Activated T-cell treated with anti-CD3 and anti-CD28 coated beads, Interleukin-2, amount 50 U/mL, for 72 hours (primary cell): ENCODE results near the gene SH3GL3. TPM values are rescaled to one million over a fixed set of nuclear protein-coding genes. Genes with fewer than 3 reads are reported as not detected.

Experiments used
- ATAC-seq, 2 donors: fragments of 150-1000 bp; cut with Tn5 transposase; replicated peaks in 1 of 2; 2 replicates each; pipeline ENCODE4 v1.10.0; 2021; ENCODE audit warnings: moderate library complexity in 2 of 2, mild to moderate bottlenecking in 1 of 2
- DNase-seq, 2 donors: peaks; one replicate each; pipeline ENCODE4 v3.0.0; 2021 to 2022; ENCODE audit warnings: mixed read lengths in 1 of 2
- H3K27ac Mint-ChIP-seq: one replicate; pipeline ENCODE4 v1.8.0; 2022; ENCODE audit warnings: mild to moderate bottlenecking, moderate library complexity, mixed read lengths
- H3K27me3 Mint-ChIP-seq: one replicate; pipeline ENCODE4 v1.8.0; 2022; ENCODE audit warnings: low read depth, mixed read lengths
- H3K36me3 Mint-ChIP-seq, 2 donors: one replicate each; pipeline ENCODE4 v1.8.0; 2022; ENCODE audit warnings: mixed read lengths in 2 of 2, mild to moderate bottlenecking in 1 of 2; ENCODE audit not compliant: insufficient read depth in 2 of 2
- H3K4me1 Mint-ChIP-seq: one replicate; pipeline ENCODE4 v1.8.0; 2022; ENCODE audit warnings: low read depth, mixed read lengths
- H3K4me3 Mint-ChIP-seq, 2 donors: one replicate each; pipeline ENCODE4 v1.8.0; 2022; ENCODE audit warnings: mild to moderate bottlenecking in 2 of 2, mixed read lengths in 2 of 2, moderate library complexity in 2 of 2
- H3K9me3 Mint-ChIP-seq, 2 donors: one replicate each; pipeline ENCODE4 v1.8.0; 2022; ENCODE audit warnings: mixed read lengths in 2 of 2
- total RNA-seq, 2 donors: library from RNA; stranded (reverse); gene quantifications; one replicate each; pipeline ENCODE4 v1.2.3, GENCODE V29; 2022

Gene SH3GL3
- total RNA-seq, 2 donors from 2014 or later: 0.19 TPM; not detected in 1

DNA sequence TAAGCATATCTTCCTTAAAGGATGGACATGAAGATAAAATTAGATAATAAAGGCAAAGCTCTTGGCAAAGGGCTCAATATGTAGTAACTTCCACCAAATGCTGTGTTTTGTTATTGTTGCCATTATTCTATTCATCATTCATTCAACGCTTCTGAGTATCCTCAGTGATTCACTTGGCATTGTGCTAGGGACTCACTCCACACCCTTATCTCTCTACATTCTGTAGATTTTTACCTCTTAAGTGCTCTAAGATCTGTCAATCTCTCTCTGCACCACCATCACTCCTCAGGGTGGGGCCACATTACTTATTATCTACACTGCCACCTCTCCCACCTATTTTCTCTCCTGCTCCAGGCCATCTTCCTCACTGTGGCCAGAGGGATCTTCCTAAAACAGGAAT, 51.2 kb downstream of the SH3GL3 start:
- Mint-ChIP-seq H3K27ac (no peak overlapping the region), H3K4me3 (no peak overlapping the region), H3K4me1 (no peaks in the 10 kb centered on the region), H3K27me3 (no peaks in the 10 kb centered on the region), H3K36me3 (no peaks in the 10 kb centered on the region), H3K9me3 (peaks cover 10 to 12% of the 10 kb centered on the region in 2 donors)
- DNase-seq (no peak), ATAC-seq (no peak)

GRCh38 chr15:83498801-83499200, 51.7 kb downstream of the SH3GL3 start:
- Mint-ChIP-seq H3K4me1 (no peaks in the 10 kb centered on the region), H3K27me3 (no peaks in the 10 kb centered on the region), H3K9me3 (peaks cover 10 to 12% of the 10 kb centered on the region in 2 donors), H3K4me3 (no peak overlapping the region), H3K27ac (no peak overlapping the region), H3K36me3 (no peaks in the 10 kb centered on the region)
- DNase-seq (no peak), ATAC-seq (no peak)

GRCh38 chr15:83499476-83499875, 52.3 kb downstream of the SH3GL3 start:
- no peaks in the 10 kb centered on the region for H3K36me3 Mint-ChIP-seq
- H3K27me3 Mint-ChIP-seq: no peaks in the 10 kb centered on the region
- H3K4me1 Mint-ChIP-seq: no peaks in the 10 kb centered on the region
- ATAC-seq (no peak), DNase-seq (no peak)
- peaks cover 10 to 12% of the 10 kb centered on the region in 2 donors for H3K9me3 Mint-ChIP-seq
- no peak overlapping the region for H3K27ac Mint-ChIP-seq
- H3K4me3 Mint-ChIP-seq: no peak overlapping the region

GRCh38 chr15:83503595-83504364, 56.6 kb downstream of the SH3GL3 start:
- no peaks in the 10 kb centered on the region for H3K36me3 Mint-ChIP-seq
- H3K4me3 Mint-ChIP-seq: no peak overlapping the region
- H3K4me1 Mint-ChIP-seq: no peaks in the 10 kb centered on the region
- no peaks in the 10 kb centered on the region for H3K27me3 Mint-ChIP-seq
- no peak for ATAC-seq
- H3K27ac Mint-ChIP-seq: no peak overlapping the region
- peaks cover 0 to 3% of the 10 kb centered on the region in 2 donors for H3K9me3 Mint-ChIP-seq
- DNase-seq: no peak

GRCh38 chr15:83504365-83504764, 57.2 kb downstream of the SH3GL3 start:
- ATAC-seq: no peak
- Mint-ChIP-seq H3K9me3 (peaks cover 0 to 3% of the 10 kb centered on the region in 2 donors), H3K27me3 (no peaks in the 10 kb centered on the region), H3K4me3 (no peak overlapping the region), H3K4me1 (no peaks in the 10 kb centered on the region), H3K36me3 (no peaks in the 10 kb centered on the region), H3K27ac (no peak overlapping the region)
- no peak for DNase-seq

DNA sequence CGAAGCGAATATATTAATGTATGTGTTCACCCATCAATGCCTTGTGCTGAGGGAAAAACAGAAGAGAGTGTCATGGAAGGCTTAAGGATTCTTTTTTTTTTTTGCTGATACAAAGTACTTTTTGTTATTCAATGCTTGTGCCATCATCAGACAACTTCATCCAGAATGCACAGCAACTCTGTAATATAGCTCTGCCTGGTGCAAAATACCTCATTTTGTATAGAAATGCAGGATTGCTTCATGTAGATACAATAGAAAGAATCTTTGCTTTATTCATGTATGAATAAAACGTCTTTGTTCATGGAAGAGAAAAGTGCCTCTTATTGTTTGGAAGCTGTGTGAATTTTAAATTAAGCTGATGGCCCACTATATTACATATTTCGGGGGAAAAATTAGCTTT, 62.9 kb downstream of the SH3GL3 start:
- ATAC-seq (no peak), DNase-seq (no peak)
- no peaks in the 10 kb centered on the region for H3K4me1 Mint-ChIP-seq
- no peaks in the 10 kb centered on the region for H3K9me3 Mint-ChIP-seq
- H3K36me3 Mint-ChIP-seq: no peaks in the 10 kb centered on the region
- no peak overlapping the region for H3K27ac Mint-ChIP-seq
- no peaks in the 10 kb centered on the region for H3K27me3 Mint-ChIP-seq
- H3K4me3 Mint-ChIP-seq: no peak overlapping the region

DNA sequence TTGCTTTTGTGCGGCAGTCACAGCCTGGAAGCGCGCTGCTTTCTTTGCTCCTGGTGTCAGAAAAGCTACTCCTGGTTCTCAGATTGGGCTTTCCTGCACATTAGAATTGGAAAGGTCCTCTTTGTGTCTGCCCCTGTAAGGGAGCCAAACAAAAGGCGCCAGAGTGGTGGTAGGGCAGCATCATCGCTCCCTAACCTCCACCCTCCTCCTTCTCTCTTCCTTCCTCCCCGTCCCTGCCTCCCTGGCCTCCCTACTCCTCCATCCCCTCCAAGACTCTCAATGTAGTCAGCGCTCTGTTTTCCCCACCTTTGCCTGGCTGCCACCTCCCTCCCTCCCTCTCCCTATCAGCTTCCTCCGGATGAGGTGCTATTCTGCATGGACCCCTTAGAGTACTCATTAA, 65.3 kb downstream of the SH3GL3 start:
- DNase-seq (no peak), ATAC-seq (no peak)
- H3K9me3 Mint-ChIP-seq: no peaks in the 10 kb centered on the region
- no peaks in the 10 kb centered on the region for H3K4me1 Mint-ChIP-seq
- no peak overlapping the region for H3K4me3 Mint-ChIP-seq
- H3K27me3 Mint-ChIP-seq: no peaks in the 10 kb centered on the region
- no peak overlapping the region for H3K27ac Mint-ChIP-seq
- H3K36me3 Mint-ChIP-seq: no peaks in the 10 kb centered on the region

- H3K4me1 Mint-ChIP-seq: no peaks in the 10 kb centered on the region
- no peak for DNase-seq
- H3K27me3 Mint-ChIP-seq: peaks cover 8% of the 10 kb centered on the region
- no peaks in the 10 kb centered on the region for H3K36me3 Mint-ChIP-seq
- no peak overlapping the region for H3K27ac Mint-ChIP-seq
- H3K4me3 Mint-ChIP-seq: no peak overlapping the region
- H3K9me3 Mint-ChIP-seq: peaks cover 0 to 2% of the 10 kb centered on the region in 2 donors
- no peak for ATAC-seq
Observed at GRCh38 chr15:83514584-83514983, 67.4 kb downstream of the SH3GL3 start.

- no peak overlapping the region for H3K4me3 Mint-ChIP-seq
- no peaks in the 10 kb centered on the region for H3K4me1 Mint-ChIP-seq
- H3K27ac Mint-ChIP-seq: no peak overlapping the region
- ATAC-seq: no peak
- H3K36me3 Mint-ChIP-seq: no peaks in the 10 kb centered on the region
- no peak for DNase-seq
- peaks cover 12% of the 10 kb centered on the region for H3K27me3 Mint-ChIP-seq
- peaks cover 0 to 2% of the 10 kb centered on the region in 2 donors for H3K9me3 Mint-ChIP-seq
Observed at GRCh38 chr15:83515164-83515563, 68.0 kb downstream of the SH3GL3 start.

DNA sequence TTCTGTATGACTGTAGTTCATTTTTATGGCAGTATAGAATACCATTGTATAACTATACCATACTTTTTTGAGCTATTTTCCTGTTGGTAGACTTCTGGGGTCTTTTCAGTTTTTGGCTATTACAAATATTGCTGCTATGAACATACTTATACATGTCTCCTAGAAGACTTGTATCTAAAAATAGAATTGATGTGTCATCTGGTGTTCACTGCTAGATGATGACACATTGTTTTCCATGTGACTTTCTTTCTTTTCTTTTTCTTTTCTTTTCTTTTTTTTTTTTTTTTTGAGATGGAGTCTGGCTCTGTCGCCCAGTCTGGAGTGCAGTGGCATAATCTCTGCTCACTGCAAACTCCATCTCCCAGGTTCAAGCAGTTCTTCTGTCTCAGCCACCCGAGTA, 69.8 kb downstream of the SH3GL3 start:
- no peak overlapping the region for H3K27ac Mint-ChIP-seq
- H3K4me3 Mint-ChIP-seq: no peak overlapping the region
- peaks cover 0 to 2% of the 10 kb centered on the region in 2 donors for H3K9me3 Mint-ChIP-seq
- H3K36me3 Mint-ChIP-seq: no peaks in the 10 kb centered on the region
- DNase-seq (no peak), ATAC-seq (no peak)
- peaks cover 17% of the 10 kb centered on the region for H3K27me3 Mint-ChIP-seq
- no peaks in the 10 kb centered on the region for H3K4me1 Mint-ChIP-seq

- Mint-ChIP-seq H3K4me1 (no peaks in the 10 kb centered on the region), H3K27ac (no peak overlapping the region), H3K4me3 (no peak overlapping the region), H3K9me3 (peaks cover 14 to 15% of the 10 kb centered on the region in 2 donors), H3K36me3 (peaks cover 5 to 6% of the 10 kb centered on the region in 2 donors), H3K27me3 (peaks cover 23% of the 10 kb centered on the region)
- DNase-seq (no peak), ATAC-seq (no peak)
Observed at GRCh38 chr15:83526319-83526718, 79.2 kb downstream of the SH3GL3 start.

DNA sequence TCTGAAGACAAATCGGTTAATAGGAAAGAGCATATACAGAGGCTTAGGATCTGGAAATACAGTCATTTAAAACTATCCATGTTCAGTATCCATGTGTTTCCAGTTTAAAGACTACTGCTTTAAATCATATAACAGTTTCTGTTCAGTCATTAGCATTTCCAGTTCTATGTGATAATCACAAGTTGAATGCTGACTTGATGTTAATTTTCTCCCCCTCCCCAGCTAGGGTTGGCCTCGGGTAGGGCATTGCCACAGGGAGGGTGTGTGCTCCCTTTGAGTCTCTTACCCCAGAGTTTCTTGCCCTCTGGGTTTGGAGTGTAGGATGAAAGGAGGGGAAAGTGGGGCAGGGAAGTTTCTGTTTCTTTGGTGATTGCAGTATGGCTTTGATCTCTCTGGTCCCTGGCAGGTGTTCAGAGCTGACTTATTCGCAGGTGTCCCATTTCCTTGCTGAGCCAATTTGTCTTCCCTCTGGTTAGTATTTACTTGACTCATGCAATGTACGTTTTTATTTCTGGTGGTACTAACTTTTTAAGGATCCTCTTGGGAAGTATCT, 86.3 kb downstream of the SH3GL3 start:
- DNase-seq: no peak
- ATAC-seq: no peak
- Mint-ChIP-seq H3K27me3 (no peaks in the 10 kb centered on the region), H3K4me3 (no peak overlapping the region), H3K36me3 (peaks cover under 1 to 4% of the 10 kb centered on the region in 2 donors), H3K27ac (no peak overlapping the region), H3K9me3 (peaks cover 4 to 5% of the 10 kb centered on the region in 2 donors), H3K4me1 (no peaks in the 10 kb centered on the region)

- Mint-ChIP-seq H3K27ac (no peak overlapping the region), H3K36me3 (no peaks in the 10 kb centered on the region), H3K4me1 (no peaks in the 10 kb centered on the region), H3K9me3 (no peaks in the 10 kb centered on the region), H3K27me3 (no peaks in the 10 kb centered on the region), H3K4me3 (no peak overlapping the region)
- ATAC-seq: no peak
- no peak for DNase-seq
Observed at GRCh38 chr15:83537606-83538005, 90.5 kb downstream of the SH3GL3 start.

DNA sequence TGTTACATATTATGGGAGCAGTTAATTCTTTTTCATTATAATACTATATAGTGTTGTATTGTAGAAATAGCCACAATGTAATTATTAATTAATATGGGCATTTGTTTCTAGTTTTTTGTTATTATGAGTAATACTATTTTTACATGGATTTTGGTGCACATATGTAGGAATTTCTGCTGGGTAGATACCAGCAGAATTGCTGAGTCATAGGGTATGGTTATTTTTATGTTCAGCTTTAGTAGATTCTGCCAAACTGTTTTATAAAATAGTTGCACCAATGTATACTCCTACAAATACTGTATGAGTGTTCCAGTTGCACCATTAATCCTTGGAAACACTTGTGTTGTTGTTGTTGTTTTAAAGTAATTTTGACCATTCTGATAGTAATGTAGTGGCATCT, 91.5 kb downstream of the SH3GL3 start:
- ATAC-seq: no peak
- H3K9me3 Mint-ChIP-seq: no peaks in the 10 kb centered on the region
- DNase-seq: no peak
- no peak overlapping the region for H3K27ac Mint-ChIP-seq
- H3K27me3 Mint-ChIP-seq: peaks cover 7% of the 10 kb centered on the region
- H3K4me3 Mint-ChIP-seq: no peak overlapping the region
- no peaks in the 10 kb centered on the region for H3K36me3 Mint-ChIP-seq
- H3K4me1 Mint-ChIP-seq: no peaks in the 10 kb centered on the region
